Suprapubic skin (tissue), 4 donors: Measurements from ENCODE around the gene HHLA2. TPM values are rescaled to one million over a fixed set of nuclear protein-coding genes. Genes with fewer than 3 reads are reported as not detected.

Experiments used
- DNase-seq, 2 donors: peaks; one replicate each; pipeline ENCODE4 v3.0.0-alpha.2; 2019; ENCODE audit warnings: low spot score in 2 of 2
- H3K27ac ChIP-seq: fragments of 200-600 bp; sonication (generic); one replicate; pipeline ENCODE4 v1.5.1; 2019
- H3K27me3 ChIP-seq: fragments of 200-600 bp; sonication (generic); one replicate; pipeline ENCODE4 v1.5.1; 2019
- H3K36me3 ChIP-seq: fragments of 200-600 bp; sonication (generic); one replicate; pipeline ENCODE4 v1.5.1; 2019
- H3K4me1 ChIP-seq: fragments of 200-600 bp; sonication (generic); one replicate; pipeline ENCODE4 v1.5.1; 2019
- H3K4me3 ChIP-seq: fragments of 200-600 bp; sonication (generic); one replicate; pipeline ENCODE4 v1.5.1; 2019; ENCODE audit warnings: mild to moderate bottlenecking
- H3K9me3 ChIP-seq: fragments of 200-600 bp; sonication (generic); one replicate; pipeline ENCODE4 v1.5.1; 2019
- EP300 ChIP-seq: sonication (generic); formaldehyde crosslinking; IDR thresholded peaks from one replicate; pipeline ENCODE4 v1.6.1; 2017; ENCODE audit warnings: antibody characterized with exemption
- POLR2A ChIP-seq, 2 donors: fragments of 450-650 bp; IDR thresholded peaks; one replicate each; pipeline ENCODE4 v1.6.1; 2017; ENCODE audit warnings: antibody characterized with exemption in 2 of 2, mild to moderate bottlenecking in 2 of 2, moderate library complexity in 2 of 2
- POLR2AphosphoS5 ChIP-seq, 3 donors: sonication (generic); formaldehyde crosslinking; IDR thresholded peaks; one replicate each; pipeline ENCODE4 v1.6.1; 2017; ENCODE audit warnings: antibody characterized with exemption in 3 of 3
- WGBS: methylation state at CpG from one replicate; pipeline ENCODE4 v1.1.5; 2018; 5-methylcytosine and 5-hydroxymethylcytosine counted together
- total RNA-seq, 4 donors: library from RNA; depleted of rRNA; stranded (reverse); fragments of >200 nt; gene quantifications; one replicate each; pipeline ENCODE4 v1.1.0, GENCODE V29; 2016
- TF ChIP-seq, protein P1 (sequence below), 2 donors: fragments of 200-600 bp in 1 of 2; fragments of 450-650 bp in 1 of 2; sonication (generic) in 1 of 2; IDR thresholded peaks; one replicate each; pipeline ENCODE4 v1.5.1; 2016 to 2019; ENCODE audit warnings: antibody characterized with exemption in 2 of 2, mild to moderate bottlenecking in 1 of 2, moderate library complexity in 1 of 2

HHLA2 gene
- total RNA-seq, 4 donors from 2014 or later, result not detected

DNA sequence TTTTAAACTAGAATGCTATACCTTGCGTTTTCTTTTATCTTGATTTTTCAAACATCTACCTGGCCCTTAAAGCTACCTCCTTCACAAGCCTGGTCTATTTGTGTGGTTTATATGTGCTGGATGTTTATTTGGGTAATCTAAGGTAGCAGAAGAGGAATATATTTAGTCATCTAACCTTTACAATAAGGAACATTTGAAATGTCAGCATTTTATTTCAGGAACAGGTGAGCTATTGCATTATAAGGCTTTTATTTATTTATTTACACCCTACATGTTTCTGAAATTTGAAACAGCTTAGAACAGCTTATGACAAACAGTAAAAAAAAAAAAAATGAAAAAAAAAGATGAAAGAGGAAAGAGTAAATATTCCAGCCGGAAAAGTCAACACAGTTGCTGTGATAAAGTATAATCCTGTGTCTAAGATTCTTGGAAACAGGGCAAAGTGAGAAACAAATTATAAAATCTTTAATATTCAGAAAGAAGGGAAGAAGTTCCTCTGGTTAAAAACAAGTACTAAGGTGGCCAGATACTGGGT lies 19.5 kb downstream of the HHLA2 start:
- Histone ChIP-seq H3K9me3 (no peaks in the 10 kb centered on the region), H3K27me3 (no peaks in the 10 kb centered on the region), H3K27ac (no peak overlapping the region), H3K4me1 (peaks cover 11% of the 10 kb centered on the region), H3K36me3 (no peaks in the 10 kb centered on the region), H3K4me3 (no peak overlapping the region)
- DNase-seq, result no peak
- WGBS, result 91% methylated on average over 2 of the region's 2 CpGs
- no peak for TF ChIP-seq EP300
- TF ChIP-seq POLR2AphosphoS5 (IDR thresholded peaks at IDR 0.05), result no peak
- TF ChIP-seq, protein P1, sequence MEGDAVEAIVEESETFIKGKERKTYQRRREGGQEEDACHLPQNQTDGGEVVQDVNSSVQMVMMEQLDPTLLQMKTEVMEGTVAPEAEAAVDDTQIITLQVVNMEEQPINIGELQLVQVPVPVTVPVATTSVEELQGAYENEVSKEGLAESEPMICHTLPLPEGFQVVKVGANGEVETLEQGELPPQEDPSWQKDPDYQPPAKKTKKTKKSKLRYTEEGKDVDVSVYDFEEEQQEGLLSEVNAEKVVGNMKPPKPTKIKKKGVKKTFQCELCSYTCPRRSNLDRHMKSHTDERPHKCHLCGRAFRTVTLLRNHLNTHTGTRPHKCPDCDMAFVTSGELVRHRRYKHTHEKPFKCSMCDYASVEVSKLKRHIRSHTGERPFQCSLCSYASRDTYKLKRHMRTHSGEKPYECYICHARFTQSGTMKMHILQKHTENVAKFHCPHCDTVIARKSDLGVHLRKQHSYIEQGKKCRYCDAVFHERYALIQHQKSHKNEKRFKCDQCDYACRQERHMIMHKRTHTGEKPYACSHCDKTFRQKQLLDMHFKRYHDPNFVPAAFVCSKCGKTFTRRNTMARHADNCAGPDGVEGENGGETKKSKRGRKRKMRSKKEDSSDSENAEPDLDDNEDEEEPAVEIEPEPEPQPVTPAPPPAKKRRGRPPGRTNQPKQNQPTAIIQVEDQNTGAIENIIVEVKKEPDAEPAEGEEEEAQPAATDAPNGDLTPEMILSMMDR (IDR thresholded peaks at IDR 0.05), result no peak
- TF ChIP-seq POLR2A (IDR thresholded peaks at IDR 0.05), result no peak

DNA sequence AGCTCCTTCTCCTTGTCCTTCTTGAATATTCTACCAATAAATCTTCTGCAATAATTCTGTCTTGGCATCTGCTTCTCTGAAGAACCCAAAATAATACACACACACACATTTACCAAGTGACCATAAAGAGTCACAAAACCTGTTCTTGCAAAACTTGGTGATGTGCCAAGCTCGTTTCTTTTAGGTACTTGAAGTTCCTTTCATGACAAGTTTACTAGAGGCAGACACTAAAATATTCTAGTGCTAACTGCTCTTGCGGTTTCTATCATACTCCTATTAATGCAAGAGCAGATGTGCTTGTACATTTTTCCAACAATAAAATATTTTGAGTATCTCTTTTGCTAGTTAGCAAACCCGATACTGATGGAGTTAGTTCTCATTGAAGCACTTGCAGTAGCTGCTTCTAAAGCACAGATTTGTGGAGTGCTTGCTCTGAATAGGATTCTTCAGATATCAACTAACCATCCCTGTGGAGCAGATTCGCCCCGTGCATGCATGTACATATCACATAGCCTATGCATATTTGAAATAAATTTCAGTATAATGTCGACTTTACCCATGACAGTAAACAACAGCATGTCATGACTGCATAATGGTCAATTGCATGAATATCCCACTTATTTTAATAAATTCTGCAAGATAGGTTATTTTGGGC lies 23.2 kb downstream of the HHLA2 start:
- no peak overlapping the region for H3K27ac ChIP-seq
- no peaks in the 10 kb centered on the region for H3K27me3 ChIP-seq
- peaks cover 11% of the 10 kb centered on the region for H3K4me1 ChIP-seq
- 43% methylated on average over 6 of the region's 6 CpGs for WGBS
- H3K4me3 ChIP-seq, result no peak overlapping the region
- DNase-seq, result no peak
- TF ChIP-seq POLR2A (IDR thresholded peaks at IDR 0.05), result no peak
- no peak for TF ChIP-seq POLR2AphosphoS5 (IDR thresholded peaks at IDR 0.05)
- no peaks in the 10 kb centered on the region for H3K9me3 ChIP-seq
- no peaks in the 10 kb centered on the region for H3K36me3 ChIP-seq

DNA sequence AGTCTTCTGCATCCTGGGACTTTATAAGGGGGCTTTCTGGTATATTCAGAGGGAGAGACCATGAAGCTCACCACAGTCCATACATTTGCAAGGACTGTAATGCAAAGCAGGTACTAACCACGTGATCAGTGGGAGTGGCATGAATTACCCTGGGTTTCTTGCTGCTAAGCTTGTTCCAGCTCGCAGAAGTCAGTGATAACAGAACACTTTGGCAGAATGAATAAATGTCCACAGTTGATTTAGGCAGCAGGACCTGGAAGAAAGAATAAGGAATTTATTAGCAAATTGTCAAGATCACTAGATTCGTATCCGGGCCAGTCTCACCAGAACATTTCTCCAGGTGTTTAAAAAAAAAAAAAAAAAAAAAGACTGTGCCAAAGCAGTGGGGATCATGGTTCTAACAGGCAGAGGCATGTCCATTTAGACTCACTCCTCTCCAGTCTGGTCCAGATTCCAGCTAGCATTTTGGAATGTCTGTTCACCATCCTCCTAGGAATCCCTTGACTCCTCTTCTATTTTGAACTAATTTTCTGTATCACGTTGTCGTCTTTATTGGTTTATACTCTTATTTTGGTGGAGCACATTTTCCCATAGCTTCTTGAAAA lies 24.5 kb downstream of the HHLA2 start:
- Histone ChIP-seq H3K36me3 (no peaks in the 10 kb centered on the region), H3K9me3 (no peaks in the 10 kb centered on the region), H3K4me1 (peaks cover 11% of the 10 kb centered on the region), H3K27ac (no peak overlapping the region), H3K27me3 (no peaks in the 10 kb centered on the region), H3K4me3 (no peak overlapping the region)
- no peak for TF ChIP-seq POLR2AphosphoS5 (IDR thresholded peaks at IDR 0.05)
- no peak for TF ChIP-seq POLR2A (IDR thresholded peaks at IDR 0.05)
- TF ChIP-seq, protein P1 (IDR thresholded peaks at IDR 0.05), result no peak
- TF ChIP-seq EP300, result no peak
- no peak for DNase-seq
- WGBS, result 53% methylated on average over 6 of the region's 6 CpGs

- no peaks in the 10 kb centered on the region for H3K36me3 ChIP-seq
- H3K4me1 ChIP-seq, result peaks cover 11% of the 10 kb centered on the region
- H3K27me3 ChIP-seq, result no peaks in the 10 kb centered on the region
- H3K9me3 ChIP-seq, result no peaks in the 10 kb centered on the region
- WGBS, result 87% methylated on average over 4 of the region's 4 CpGs
- TF ChIP-seq, protein P1 (IDR thresholded peaks at IDR 0.05), result no peak
- TF ChIP-seq POLR2A (IDR thresholded peaks at IDR 0.05) (no peak), EP300 (no peak), POLR2AphosphoS5 (IDR thresholded peaks at IDR 0.05) (no peak)
- H3K4me3 ChIP-seq, result no peak overlapping the region
- no peak for DNase-seq
- H3K27ac ChIP-seq, result no peak overlapping the region
Measured at GRCh38 chr3:108322352-108322751, 26.0 kb downstream of the HHLA2 start.

- no peaks in the 10 kb centered on the region for H3K36me3 ChIP-seq
- peaks cover 10% of the 10 kb centered on the region for H3K4me1 ChIP-seq
- no peak overlapping the region for H3K27ac ChIP-seq
- no peaks in the 10 kb centered on the region for H3K9me3 ChIP-seq
- H3K27me3 ChIP-seq, result no peaks in the 10 kb centered on the region
- TF ChIP-seq EP300 (no peak), POLR2AphosphoS5 (IDR thresholded peaks at IDR 0.05) (no peak), POLR2A (IDR thresholded peaks at IDR 0.05) (no peak)
- TF ChIP-seq, protein P1 (IDR thresholded peaks at IDR 0.05), result no peak
- WGBS, result 86% methylated on average over 1 of the region's 1 CpG
- DNase-seq, result no peak
- H3K4me3 ChIP-seq, result no peak overlapping the region
Measured at GRCh38 chr3:108324177-108324576, 27.8 kb downstream of the HHLA2 start.
